Endothelial cell of umbilical vein (primary cell): ENCODE data around the gene BCAS3. TPM values are rescaled to one million over a fixed set of nuclear protein-coding genes. Genes with fewer than 3 reads are reported as not detected.

Source experiments
- BruUV-seq: library from RNA; stranded (reverse); fragments of 400-500 nt; replicated peaks from 2 replicates; lab custom pipeline; 2021; lab: Mats Ljungman, UMichigan
- CTCF ChIA-PET: fragments of 300-600, 350-600 bp; sonication (Branson Sonifier 250); formaldehyde crosslinking; loops from one replicate; lab custom pipeline; 2021; ENCODE audit warnings: antibody characterized with exemption, inconsistent platforms; lab: Charles Lee
- POLR2A ChIA-PET: fragments of 300-600, 350-600 bp; sonication (Branson Sonifier 250); formaldehyde crosslinking; loops from one replicate; lab custom pipeline; 2021; ENCODE audit warnings: antibody characterized with exemption, inconsistent platforms; lab: Charles Lee
- DNase-seq: peaks from one replicate; pipeline ENCODE4 v3.0.0-alpha.2; 2011; ENCODE audit warnings: low read depth, low spot score
- FAIRE-seq: peaks from 2 replicates; lab custom pipeline; 2011; peaks lifted over from hg19 to GRCh38; lab: Jason Lieb, UNC
- H2AFZ ChIP-seq: 2 replicates; pipeline ENCODE4 v1.6.0; 2012; ENCODE audit warnings: low read depth, low read length, control low read depth, inconsistent platforms
- H3K27ac ChIP-seq: 2 replicates; pipeline ENCODE4 v1.5.1; 2011; ENCODE audit warnings: low read depth, mild to moderate bottlenecking, control low read depth, low read length, moderate library complexity; ENCODE audit not compliant: insufficient read depth
- H3K27me3 ChIP-seq, 2 experiments: 2 replicates each; pipeline versions ENCODE4 v1.6.0 to v1.6.1; 2011; ENCODE audit warnings: low read length in 2 of 2, mixed read lengths in 1 of 2; ENCODE audit not compliant: control insufficient read depth in 2 of 2, insufficient read depth in 2 of 2
- H3K36me3 ChIP-seq, 2 experiments: 2 replicates in 1 of 2; 3 replicates in 1 of 2; pipeline ENCODE4 v1.5.1; 2011; ENCODE audit warnings: low read length in 2 of 2, mild to moderate bottlenecking in 1 of 2, moderate library complexity in 1 of 2; ENCODE audit not compliant: control insufficient read depth in 2 of 2, insufficient read depth in 2 of 2; ENCODE audit errors: extremely low read depth in 1 of 2
- H3K4me1 ChIP-seq: 3 replicates; pipeline ENCODE4 v1.5.1; 2011; ENCODE audit warnings: mild to moderate bottlenecking, low read length; ENCODE audit not compliant: control insufficient read depth, insufficient read depth; ENCODE audit errors: extremely low read depth
- H3K4me2 ChIP-seq: 2 replicates; pipeline ENCODE4 v1.6.1; 2011; ENCODE audit warnings: low read length, control low read depth, mixed read lengths; ENCODE audit not compliant: insufficient read depth
- H3K4me3 ChIP-seq, 3 experiments: fragments of 200-600 bp in 1 of 3; sonication (generic), shearing (Covaris generic) in 1 of 3; replicated peaks in 1 of 3; 2 replicates each; pipeline ENCODE4 v1.5.1; 2011 to 2016; ENCODE audit warnings: control low read depth in 3 of 3, low read length in 3 of 3, mild to moderate bottlenecking in 2 of 3, inconsistent platforms in 1 of 3, low read depth in 1 of 3, moderate library complexity in 1 of 3; ENCODE audit not compliant: insufficient read depth in 1 of 3
- H3K79me2 ChIP-seq: 2 replicates; pipeline ENCODE4 v1.6.0; 2012; ENCODE audit warnings: low read length, inconsistent platforms; ENCODE audit not compliant: control insufficient read depth, insufficient read depth
- H3K9ac ChIP-seq: replicated peaks from 2 replicates; pipeline ENCODE3; 2011; ENCODE audit warnings: low read length, control low read depth; ENCODE audit not compliant: insufficient read depth; ENCODE audit errors: extremely low read depth
- H3K9me1 ChIP-seq: replicated peaks from 3 replicates; pipeline ENCODE4 v1.6.0; 2011; ENCODE audit warnings: mild to moderate bottlenecking, low read length; ENCODE audit not compliant: control insufficient read depth, insufficient read depth; ENCODE audit errors: extremely low read depth
- H3K9me3 ChIP-seq: replicated peaks from 2 replicates; pipeline ENCODE4 v1.5.1; 2012; ENCODE audit warnings: low read length, inconsistent platforms; ENCODE audit not compliant: control insufficient read depth, insufficient read depth
- H4K20me1 ChIP-seq: replicated peaks from 2 replicates; pipeline ENCODE3; 2011; ENCODE audit warnings: mild to moderate bottlenecking, low read length; ENCODE audit not compliant: control insufficient read depth, insufficient read depth; ENCODE audit errors: extremely low read depth
- CTCF ChIP-seq, 2 donors: IDR thresholded peaks; 1 replicate in 1 of 2; 2 replicates in 1 of 2; pipeline ENCODE4 v1.5.1; 2011; ENCODE audit warnings: low read length in 2 of 2, mild to moderate bottlenecking in 2 of 2, moderate library complexity in 2 of 2, control low read depth in 1 of 2, inconsistent platforms in 1 of 2, low read depth in 1 of 2; ENCODE audit not compliant: insufficient read depth in 1 of 2; ENCODE audit errors: extremely low read depth in 1 of 2
- EZH2 ChIP-seq: IDR thresholded peaks from 2 replicates; pipeline ENCODE4 v1.6.1; 2012; ENCODE audit warnings: borderline replicate concordance, low read depth, mild to moderate bottlenecking, moderate library complexity, low read length, inconsistent platforms; ENCODE audit not compliant: severe bottlenecking
- FOS ChIP-seq: IDR thresholded peaks from 2 replicates; pipeline ENCODE4 v1.6.1; 2011; ENCODE audit warnings: mild to moderate bottlenecking, low read length, moderate library complexity, borderline replicate concordance; ENCODE audit not compliant: insufficient read depth
- GATA2 ChIP-seq: IDR thresholded peaks from 2 replicates; pipeline ENCODE4 v1.7.0; 2011; ENCODE audit warnings: low read depth, mild to moderate bottlenecking, moderate library complexity, mixed read lengths, low read length; ENCODE audit not compliant: insufficient read length, insufficient read depth
- JUN ChIP-seq: IDR thresholded peaks from 2 replicates; pipeline ENCODE4 v1.6.1; 2011; ENCODE audit warnings: borderline replicate concordance, low read depth; ENCODE audit not compliant: insufficient read length, insufficient read depth
- MAX ChIP-seq: IDR thresholded peaks from 2 replicates; pipeline ENCODE4 v1.6.1; 2011; ENCODE audit not compliant: insufficient read depth, insufficient read length
- MYC ChIP-seq: IDR thresholded peaks from one replicate; pipeline ENCODE4 v1.6.1; 2011; ENCODE audit warnings: mild to moderate bottlenecking, low read depth, low read length
- POLR2A ChIP-seq: IDR thresholded peaks from 2 replicates; pipeline ENCODE4 v1.6.1; 2012; ENCODE audit warnings: low read depth, mild to moderate bottlenecking, control low read depth, low read length
- POLR2AphosphoS5 ChIP-seq: IDR thresholded peaks from 2 replicates; pipeline ENCODE4 v1.6.1; 2012; ENCODE audit warnings: low read depth, mild to moderate bottlenecking, control low read depth, low read length, moderate library complexity; ENCODE audit not compliant: insufficient read depth
- dilution Hi-C: fragments of 300-500 bp; cut with MboI; formaldehyde crosslinking; loops from one replicate; pipeline ENCODE4 v1.15.0; 2019; ENCODE audit warnings: low sequenced_read_pairs; ENCODE audit not compliant: extremely low pct_ligation_motif_present
- intact Hi-C: fragments of 100-400 bp; cut with micrococcal nuclease; formaldehyde crosslinking; loops from one replicate; pipeline ENCODE4 v1.10.0; 2022
- polyA plus RNA-seq, 4 experiments: library from polyadenylated mRNA; depleted of rRNA in 3 of 4; stranded (reverse) in 3 of 4; unstranded in 1 of 4; fragments of >200 nt; gene quantifications; 2 replicates each; pipeline versions ENCODE4 v1.2.1 to v1.2.3, GENCODE V29; 2011 to 2012; ENCODE audit warnings: missing spikeins in 1 of 4
- total RNA-seq: library from RNA; stranded (reverse); gene quantifications from 2 replicates; pipeline ENCODE4 v1.2.3, GENCODE V29; 2021

BCAS3 gene
- total and polyA plus RNA-seq, 2 donors (not counting 3 experiments of a cell fraction or from before 2014, with no cell fraction given) = 8.2 to 16.0 TPM

GRCh38 chr17:61312406-61313295, 635.0 kb downstream of the BCAS3 start:
- Histone ChIP-seq H3K4me3 (no peak overlapping the region), H3K9ac (no peak overlapping the region), H3K9me1 (no peaks in the 10 kb centered on the region), H3K9me3 (no peaks in the 10 kb centered on the region), H3K79me2 (no peaks in the 10 kb centered on the region), H2AFZ (no peak overlapping the region), H3K27me3 (no peaks in the 10 kb centered on the region), H4K20me1 (no peaks in the 10 kb centered on the region), H3K4me1 (no peaks in the 10 kb centered on the region), H3K36me3 (no peaks in the 10 kb centered on the region), H3K27ac (no peak overlapping the region), H3K4me2 (no peak overlapping the region)
- DNase-seq (no peak), FAIRE-seq (no peak)
- dilution Hi-C loops (no loop called here), intact Hi-C loops (no loop called here)
- BruUV-seq = no TSS peak
- TF ChIP-seq EZH2 = no peak
- TF ChIP-seq FOS = no peak
- TF ChIP-seq MAX = no peak
- no peak for TF ChIP-seq POLR2A
- no peak for TF ChIP-seq POLR2AphosphoS5
- TF ChIP-seq JUN = no peak
- no peak for TF ChIP-seq CTCF (IDR thresholded peaks at IDR 0.05; ENCODE audit: extremely low read depth in 1 of 2, insufficient read depth in 1 of 2, low read depth in 1 of 2, low read length in 2 of 2)
- TF ChIP-seq MYC = no peak
- TF ChIP-seq GATA2 = no peak
- ChIA-PET CTCF (interaction anchor here (1.0 kb wide), 1 partner anchor 12 kb away, joined by 3 read pairs; no protein-coding TSS in a partner anchor), POLR2A (no interaction called here)
